GM18870 (cell line): ENCODE results near the gene MBD5.

ENCODE experiments used
- ATAC-seq: cut with Tn5 transposase; IDR thresholded peaks from one replicate; pipeline ENCODE4 v1.9.1; 2021; ENCODE audit warnings: moderate library complexity; ENCODE audit not compliant: unreplicated experiment

MBD5 gene

DNA sequence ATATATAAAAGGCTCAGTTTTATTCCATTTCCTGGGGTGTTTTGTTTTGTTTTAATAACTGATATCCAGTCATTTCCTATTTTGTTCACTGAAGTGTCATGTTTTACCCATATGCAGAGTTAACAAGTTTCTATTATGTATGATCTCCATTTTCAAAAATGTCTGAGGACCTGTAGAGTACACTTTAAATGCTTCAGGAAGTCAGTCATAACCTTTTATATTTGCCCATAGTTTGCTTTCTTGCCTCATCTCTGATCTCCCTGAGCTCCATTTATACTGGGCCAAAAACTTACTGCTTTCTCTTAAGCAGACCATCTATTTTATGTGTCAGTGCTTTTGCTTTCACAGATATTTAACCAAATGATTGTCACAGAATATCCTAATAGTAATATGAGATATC is 278.7 kb downstream of the MBD5 start:
- ATAC-seq: no peak

DNA sequence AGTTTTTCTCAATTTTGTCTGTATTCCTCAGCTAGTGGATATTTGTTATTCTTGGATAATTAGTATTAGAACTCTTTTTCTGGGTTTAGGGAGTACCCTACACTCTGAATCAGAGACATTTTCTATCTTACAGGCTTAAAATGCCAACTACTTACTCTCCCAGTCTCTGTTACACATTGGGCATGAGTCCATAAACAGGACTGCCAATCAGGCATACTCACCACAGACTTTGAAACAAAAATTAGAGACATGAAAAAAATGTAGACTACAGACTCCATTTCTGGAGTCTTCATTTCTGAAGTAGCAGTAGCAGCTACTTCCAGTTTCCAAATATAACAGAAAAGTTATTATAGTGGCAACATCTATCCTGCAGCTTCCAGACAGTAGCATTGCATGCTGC is 279.7 kb downstream of the MBD5 start:
- no peak for ATAC-seq

GRCh38 chr2:148301362-148301761 is 280.5 kb downstream of the MBD5 start:
- no peak for ATAC-seq

GRCh38 chr2:148302526-148302925 is 281.6 kb downstream of the MBD5 start:
- ATAC-seq: no peak

GRCh38 chr2:148303161-148303560 is 282.3 kb downstream of the MBD5 start:
- no peak for ATAC-seq

DNA sequence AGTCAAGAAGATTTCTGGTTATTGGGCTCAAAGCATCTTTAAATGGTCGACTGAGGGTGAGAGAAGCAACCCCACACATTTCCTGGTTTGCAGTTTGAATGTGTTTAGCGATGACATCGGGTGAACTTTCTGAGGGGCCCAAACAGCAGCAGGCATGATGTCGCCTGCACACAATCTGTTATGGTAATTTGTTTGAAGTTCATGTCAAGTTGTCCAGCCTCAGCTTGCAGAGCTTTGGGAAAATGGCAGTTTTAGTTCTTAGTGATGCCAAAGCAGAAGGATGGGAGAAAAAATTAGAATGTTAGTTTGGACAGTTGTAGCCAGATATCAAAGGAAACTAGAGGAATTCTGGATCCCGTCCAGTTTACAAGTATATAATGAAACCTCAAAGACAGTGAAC is 284.6 kb downstream of the MBD5 start:
- no peak for ATAC-seq

GRCh38 chr2:148306027-148306426 is 285.1 kb downstream of the MBD5 start:
- no peak for ATAC-seq

- ATAC-seq: no peak
Observed at GRCh38 chr2:148317598-148317997, 296.7 kb downstream of the MBD5 start.

- no peak for ATAC-seq
Observed at GRCh38 chr2:148338541-148338940, 317.6 kb downstream of the MBD5 start.

- ATAC-seq: no peak
Observed at GRCh38 chr2:148342086-148342485, 321.2 kb downstream of the MBD5 start.

DNA sequence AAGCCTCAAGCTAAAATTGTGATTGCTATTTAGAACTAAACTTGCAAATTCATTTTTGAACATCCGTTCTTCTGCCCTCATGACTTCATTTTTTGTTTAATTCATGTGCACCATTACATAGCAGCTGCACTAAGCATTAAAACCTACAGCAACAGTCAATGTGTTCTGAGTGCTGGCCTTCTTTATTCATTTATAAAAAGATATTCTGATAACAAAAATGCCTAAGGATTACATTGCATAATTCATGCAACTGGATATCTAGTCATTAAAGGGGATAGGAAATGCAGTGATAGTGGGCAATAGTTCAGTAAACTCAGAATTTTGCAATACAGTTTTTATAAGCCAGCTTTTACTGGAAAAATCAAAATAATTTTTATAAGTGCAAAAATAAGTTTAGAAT is 329.3 kb downstream of the MBD5 start:
- ATAC-seq: no peak

DNA sequence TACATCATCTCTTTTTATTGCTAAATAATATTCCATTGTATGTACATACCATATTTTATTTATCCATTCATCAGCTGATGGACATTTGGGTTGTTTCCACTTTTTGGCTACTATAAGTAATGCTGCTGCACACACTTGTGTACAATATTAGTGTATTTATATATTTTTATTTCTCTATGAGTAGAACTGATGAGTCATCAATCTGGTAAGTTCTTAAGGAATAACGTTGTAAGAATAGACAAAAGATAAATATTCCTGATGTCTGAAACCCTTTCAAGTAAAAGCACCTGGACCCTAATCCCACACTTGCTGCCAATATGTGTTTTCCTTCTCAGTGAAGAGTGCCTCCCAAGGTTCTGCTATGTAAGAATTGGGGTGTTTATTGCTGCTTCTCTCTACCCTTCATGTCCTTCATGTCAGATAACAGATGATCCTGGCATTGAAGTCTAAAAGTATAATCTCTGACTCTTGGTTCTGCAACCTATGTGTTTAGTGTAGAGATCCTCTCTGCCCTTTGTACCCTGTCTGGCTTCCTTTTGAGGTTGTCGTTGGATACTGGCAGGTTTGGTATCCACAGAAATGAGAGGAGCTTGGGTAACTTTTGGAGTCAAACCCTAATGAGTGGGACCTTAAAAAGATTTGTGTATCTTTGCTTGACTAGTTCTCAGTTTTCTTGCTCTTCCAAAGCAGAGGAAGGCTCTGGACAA is 330.7 kb downstream of the MBD5 start:
- ATAC-seq: no peak

GRCh38 chr2:148358375-148358774 is 337.5 kb downstream of the MBD5 start:
- ATAC-seq: no peak

- ATAC-seq: no peak
Observed at GRCh38 chr2:148360662-148361061, 339.8 kb downstream of the MBD5 start.

GRCh38 chr2:148362144-148362796 is 341.4 kb downstream of the MBD5 start:
- no peak for ATAC-seq

DNA sequence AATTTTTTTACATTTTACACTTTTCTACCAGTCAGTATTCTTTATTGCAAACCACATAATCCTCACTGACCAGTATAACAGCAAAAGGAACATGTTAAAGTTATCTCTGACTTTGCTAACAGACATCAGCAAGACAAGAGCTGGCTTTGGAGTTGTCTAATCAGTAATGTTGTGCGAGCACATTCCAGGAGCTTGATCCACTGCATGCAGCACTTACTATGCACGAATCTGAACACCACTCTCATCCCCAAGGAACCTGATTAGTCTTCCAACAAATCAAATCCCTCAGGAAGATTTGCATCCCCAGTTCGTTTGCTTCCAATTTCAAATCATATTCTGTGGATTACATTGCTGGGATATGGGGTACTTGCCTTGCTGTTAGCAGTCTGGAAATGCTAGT is 354.3 kb downstream of the MBD5 start:
- ATAC-seq: no peak

GRCh38 chr2:148391324-148391723 is 370.4 kb downstream of the MBD5 start:
- no peak for ATAC-seq

- no peak for ATAC-seq
Observed at GRCh38 chr2:148402786-148403185, 381.9 kb downstream of the MBD5 start.

DNA sequence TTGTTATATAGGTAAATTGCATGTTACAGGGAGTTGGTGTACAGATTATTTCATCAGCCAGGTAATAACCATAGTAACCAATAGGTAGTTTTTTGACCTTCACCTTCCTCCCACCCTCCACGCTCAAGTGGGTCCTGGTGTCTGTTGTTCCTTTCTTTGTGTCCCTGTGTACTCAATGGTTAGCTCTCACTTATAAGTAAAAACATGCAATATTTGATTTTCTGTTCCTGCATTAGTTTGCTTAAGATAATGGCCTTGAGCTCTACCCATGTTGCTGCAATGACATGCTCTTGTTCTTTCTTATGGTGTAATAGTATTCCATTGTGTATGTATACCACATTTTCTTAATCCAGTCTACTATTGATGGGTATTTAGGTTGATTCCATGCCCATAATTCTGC is 390.0 kb downstream of the MBD5 start:
- ATAC-seq: no peak

- no peak for ATAC-seq
Observed at GRCh38 chr2:148416248-148416647, 395.4 kb downstream of the MBD5 start.

DNA sequence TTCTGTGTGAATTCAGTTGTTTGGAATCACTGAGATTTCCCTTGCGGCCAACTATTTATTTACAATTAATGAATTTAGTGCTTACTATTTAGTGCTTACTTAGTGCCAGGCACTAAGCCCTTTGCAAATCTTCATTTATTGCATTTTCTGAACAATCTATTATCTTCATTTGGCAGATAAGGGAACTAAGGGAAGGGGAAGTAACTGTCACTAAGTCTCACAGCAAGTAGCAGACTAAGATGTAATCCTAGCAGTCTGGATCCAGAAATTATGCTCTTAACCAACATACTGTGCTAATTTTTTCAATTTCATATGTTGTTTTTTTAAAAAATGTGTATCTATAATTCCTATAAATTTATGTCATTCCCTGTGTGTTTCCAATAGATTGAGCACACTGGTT is 409.2 kb downstream of the MBD5 start:
- no peak for ATAC-seq

- no peak for ATAC-seq
Observed at GRCh38 chr2:148447877-148448276, 427.0 kb downstream of the MBD5 start.

DNA sequence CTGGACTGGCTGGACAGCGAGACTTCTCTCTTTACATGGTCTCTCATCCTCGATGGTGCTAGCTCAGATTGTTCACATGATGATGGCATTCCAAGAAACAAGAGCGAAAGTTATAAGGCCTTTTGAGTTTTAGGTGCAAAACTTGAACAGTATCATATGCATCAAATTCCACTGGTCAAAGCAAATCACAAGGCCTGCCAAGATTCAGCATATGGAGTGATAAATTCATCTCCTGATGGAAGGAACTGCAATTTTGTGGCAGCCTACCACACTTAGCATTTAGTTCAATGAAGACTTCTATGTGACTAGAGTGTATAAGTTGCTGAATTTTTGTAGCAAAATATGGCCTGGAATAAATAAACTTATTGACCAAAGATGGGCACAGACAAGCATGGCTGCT is 429.6 kb downstream of the MBD5 start:
- no peak for ATAC-seq
